Measurements from ENCODE around the gene RGL1.

RGL1 gene

DNA sequence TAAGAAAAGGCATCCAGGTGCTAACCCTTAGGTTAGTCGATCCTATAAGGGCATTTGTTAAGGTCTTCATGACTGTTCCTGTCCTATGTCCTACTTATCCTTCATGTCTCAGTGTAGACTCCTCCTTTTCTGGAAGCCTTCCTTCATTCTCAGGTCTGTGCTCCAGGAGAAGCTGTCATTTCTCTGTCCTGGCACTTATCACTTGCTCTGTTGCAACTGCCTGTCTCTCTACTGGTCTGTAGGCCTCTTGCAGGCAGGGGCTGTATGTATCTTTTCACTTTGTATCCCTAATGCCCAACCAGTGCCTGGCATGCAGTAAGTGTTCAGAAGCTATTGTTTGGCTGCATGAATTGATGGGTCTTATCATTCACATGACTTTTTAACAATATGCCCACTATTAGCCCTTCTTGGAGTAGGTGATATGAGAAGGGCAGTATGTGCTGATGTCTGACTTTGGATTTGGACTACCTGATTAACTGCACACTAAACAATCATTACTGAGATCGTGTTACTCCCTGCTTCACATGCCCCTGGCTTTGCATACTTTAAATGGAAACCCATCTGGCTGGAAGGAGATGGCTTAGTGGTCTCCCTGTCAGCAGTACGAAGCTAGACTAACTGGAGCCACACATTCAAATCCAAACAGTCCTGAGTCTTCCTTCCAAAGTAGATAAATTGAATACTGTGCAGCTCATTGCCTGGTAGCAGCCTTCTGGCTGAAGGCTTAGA lies 88.8 kb downstream of the RGL1 start:
- no peak for DNase-seq

GRCh38 chr1:183894290-183894565 lies 89.3 kb downstream of the RGL1 start:
- DNase-seq: no peak

DNA sequence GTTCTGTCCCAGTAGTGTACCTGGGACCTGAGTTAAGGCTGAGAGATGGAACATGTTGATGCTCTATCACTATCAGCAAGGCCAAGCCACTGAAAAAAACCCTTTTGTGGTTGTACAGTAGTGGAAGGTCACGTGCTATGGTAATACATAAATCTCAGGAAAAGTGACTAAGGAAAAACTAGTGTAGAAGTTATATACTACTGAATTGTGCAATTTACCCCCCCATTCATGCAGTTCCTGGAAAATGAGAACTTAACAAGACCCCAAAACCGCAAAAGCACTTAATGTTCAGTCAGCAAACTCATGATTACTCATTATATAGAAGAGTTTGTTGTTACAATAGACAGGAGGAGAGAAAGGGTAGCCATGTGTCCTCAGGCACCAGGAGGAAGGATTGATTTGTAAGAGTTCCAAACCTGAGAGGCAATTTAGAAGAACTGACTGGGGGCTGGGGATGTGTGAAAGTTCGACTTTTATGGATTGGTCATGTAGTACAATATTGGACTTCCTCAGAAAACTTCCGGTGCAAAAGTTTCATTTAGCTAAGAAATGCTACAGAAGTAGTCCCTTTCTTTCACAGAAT lies 91.6 kb downstream of the RGL1 start:
- DNase-seq: no peak

- no peak for DNase-seq
Measured at GRCh38 chr1:183898001-183898396, 93.1 kb downstream of the RGL1 start.

- DNase-seq: no peak
Measured at GRCh38 chr1:183898610-183899009, 93.7 kb downstream of the RGL1 start.

GRCh38 chr1:183901748-183902330 lies 96.9 kb downstream of the RGL1 start:
- DNase-seq: no peak

- no peak for DNase-seq
Measured at GRCh38 chr1:183903101-183903500, 98.2 kb downstream of the RGL1 start.

DNA sequence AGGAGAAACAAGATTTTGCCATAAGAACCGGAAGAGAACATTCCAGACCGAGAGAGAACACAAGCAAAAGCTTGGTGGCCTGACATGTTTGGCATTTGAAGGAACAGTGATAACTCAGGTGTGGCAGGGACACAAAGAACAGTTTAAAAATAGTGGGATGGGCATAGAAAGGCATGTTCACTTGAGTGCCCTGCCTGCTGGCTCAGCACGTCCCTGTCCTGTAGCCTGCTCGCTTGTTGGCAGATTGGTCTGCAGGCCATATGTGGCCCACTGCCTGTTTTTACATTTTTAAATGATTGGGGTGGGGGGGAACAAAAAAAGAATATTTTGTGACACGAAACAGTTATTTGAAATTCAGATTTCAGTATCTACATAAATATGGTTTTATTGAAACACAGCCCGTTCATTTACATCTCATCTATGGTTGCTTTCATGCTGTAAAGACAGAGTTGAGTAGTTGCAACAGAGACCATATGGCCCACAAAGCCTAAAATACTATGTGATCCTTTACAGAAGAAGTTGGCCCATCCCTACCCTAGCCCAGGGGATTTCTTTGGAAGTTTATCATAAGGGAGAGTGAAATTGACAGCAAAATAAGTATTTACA lies 100.7 kb downstream of the RGL1 start:
- DNase-seq: no peak

DNA sequence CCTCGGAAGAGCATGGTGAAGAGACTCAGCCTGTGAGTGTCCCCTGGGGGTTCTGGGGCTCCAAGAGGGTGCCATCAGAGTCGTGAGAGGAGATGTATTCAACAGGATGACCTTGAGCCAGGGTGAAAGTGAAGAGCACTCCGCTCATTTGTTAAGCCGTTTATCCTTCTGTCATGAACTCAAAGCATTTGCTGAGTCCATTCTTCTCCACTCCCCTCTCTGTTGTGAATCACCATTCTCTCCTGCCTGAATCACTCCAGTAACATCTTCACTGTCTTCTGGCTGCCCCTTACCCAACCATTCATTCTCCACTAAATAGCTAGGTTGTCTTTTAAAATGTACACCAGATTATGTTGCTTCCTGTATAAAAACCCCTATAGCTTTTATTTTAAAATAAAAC lies 102.2 kb downstream of the RGL1 start:
- no peak for DNase-seq

- no peak for DNase-seq
Measured at GRCh38 chr1:183908079-183908478, 103.2 kb downstream of the RGL1 start.

DNA sequence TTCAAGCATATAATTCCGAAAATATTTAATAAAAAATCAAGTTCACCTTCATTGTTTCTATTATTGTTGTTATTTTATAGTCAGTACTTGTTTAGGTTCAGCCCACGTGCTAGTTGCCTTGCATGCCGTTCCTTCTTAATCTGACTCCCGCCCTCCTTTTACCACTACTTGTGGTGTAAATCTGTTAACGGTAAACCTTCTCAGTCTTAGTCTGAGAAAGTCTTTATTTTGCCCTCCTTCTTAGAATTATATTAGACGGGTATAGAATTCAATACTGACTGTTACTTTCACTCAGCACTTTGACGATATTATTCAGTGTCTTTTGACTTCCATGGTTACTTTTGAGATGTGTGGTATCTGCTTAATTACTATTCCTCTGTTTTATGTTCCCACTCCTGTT lies 104.8 kb downstream of the RGL1 start:
- DNase-seq: no peak

DNA sequence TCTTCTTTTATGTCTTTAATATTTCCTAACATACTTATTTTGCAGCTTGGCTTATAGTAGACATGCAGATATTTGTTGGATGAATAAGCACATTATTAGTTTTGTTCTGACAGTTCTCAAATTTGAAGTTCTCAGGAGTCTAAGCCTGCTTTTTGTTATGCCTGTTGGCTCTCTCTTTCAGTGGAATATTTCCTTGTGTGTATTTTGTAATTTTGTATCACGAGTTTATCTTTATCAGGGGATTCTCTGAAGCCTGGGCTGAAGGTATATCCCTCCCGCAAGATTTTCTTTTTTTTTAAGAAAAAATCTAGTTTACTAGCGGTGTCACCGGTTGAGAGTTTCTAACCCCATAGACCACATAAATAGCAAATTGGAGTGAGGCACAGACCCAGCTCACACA lies 105.9 kb downstream of the RGL1 start:
- DNase-seq: no peak

GRCh38 chr1:183911285-183911684 lies 106.4 kb downstream of the RGL1 start:
- no peak for DNase-seq

DNA sequence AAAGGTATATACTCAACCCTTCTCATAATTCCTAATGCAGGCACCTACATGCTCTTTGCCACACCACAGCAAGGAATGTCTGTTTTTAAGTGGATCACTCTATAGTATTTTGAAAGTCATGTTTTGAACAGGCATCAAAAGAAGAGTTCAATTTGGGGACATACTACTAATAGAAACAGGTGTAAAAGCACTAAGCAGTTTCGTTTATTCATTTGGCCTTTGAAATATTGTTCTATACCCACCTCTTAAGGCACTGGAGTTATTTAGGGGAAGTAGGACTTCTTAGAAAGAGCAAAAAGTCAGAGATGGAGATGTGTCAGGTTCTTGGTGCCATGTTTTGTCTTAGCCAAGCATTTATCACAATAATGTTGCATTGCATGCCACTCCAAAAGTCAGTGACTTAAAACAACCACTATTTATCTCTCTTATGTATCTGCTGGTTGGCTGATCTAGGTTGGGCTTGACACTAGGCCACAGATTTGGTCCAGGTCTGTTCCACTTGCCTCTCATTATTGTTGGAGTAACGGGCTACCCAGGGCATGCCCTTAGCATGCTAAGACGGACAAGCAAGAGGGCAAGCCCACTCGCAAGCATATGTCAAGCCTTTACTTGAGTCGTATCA lies 107.5 kb downstream of the RGL1 start:
- DNase-seq: no peak

- no peak for DNase-seq
Measured at GRCh38 chr1:183913567-183913993, 108.7 kb downstream of the RGL1 start.

GRCh38 chr1:183914276-183914675 lies 109.4 kb downstream of the RGL1 start:
- DNase-seq: no peak

DNA sequence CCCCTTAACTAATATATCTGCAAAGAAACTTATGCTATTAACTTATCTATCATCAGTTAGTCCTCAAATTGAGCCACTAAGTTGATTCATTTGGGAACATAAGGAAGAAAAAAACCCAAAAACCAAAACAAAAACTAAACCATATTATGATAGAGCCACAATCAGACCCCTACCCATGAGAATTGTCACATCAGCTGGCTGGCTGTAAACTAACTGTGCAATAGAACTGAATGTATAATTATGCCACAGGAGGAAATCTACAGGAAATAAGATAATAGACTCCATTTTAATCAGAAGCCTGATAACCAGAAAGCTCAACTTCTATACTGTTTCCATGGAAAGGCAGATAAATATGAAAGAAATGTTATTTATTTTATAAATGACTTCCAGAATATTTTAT lies 110.0 kb downstream of the RGL1 start:
- DNase-seq: no peak

- peak; percentile 80 for DNase-seq
Measured at GRCh38 chr1:183915625-183916510, 110.9 kb downstream of the RGL1 start.

DNA sequence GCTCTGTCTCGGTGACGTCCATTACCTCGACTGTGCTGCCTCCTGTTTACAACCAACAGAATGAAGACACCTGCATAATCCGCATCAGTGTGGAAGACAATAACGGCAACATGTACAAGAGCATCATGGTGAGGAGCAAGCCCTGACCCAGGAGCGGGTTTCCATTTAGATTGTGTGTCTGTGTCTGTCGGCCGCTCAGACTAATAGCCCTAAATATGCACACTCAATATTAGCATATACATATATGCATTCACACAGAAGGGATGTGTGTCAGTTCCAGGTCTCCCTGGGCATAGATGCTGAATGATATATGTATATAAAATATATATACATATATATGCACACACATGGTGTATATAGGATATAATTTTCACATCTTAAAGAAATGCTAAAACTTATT lies 111.7 kb downstream of the RGL1 start:
- no peak for DNase-seq

GRCh38 chr1:183918589-183918988 lies 113.7 kb downstream of the RGL1 start:
- no peak for DNase-seq

GRCh38 chr1:183920651-183921050 lies 115.7 kb downstream of the RGL1 start:
- no peak for DNase-seq

DNA sequence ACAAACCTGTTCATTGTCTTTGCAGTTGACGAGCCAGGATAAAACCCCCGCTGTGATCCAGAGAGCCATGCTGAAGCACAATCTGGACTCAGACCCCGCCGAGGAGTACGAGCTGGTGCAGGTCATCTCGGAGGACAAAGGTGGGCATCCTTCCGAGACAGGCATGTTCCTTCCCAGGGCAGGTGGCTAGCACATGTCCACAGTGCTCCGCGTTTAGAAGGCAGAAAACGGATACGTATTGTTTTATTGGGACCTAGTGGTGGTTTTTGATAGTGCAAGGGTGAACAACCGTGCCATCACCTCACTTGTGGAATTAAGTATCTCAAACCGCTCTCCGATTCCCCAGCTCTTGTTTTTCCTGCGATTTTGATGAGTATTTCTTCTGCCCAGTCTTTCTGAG lies 117.3 kb downstream of the RGL1 start:
- DNase-seq: no peak

DNA sequence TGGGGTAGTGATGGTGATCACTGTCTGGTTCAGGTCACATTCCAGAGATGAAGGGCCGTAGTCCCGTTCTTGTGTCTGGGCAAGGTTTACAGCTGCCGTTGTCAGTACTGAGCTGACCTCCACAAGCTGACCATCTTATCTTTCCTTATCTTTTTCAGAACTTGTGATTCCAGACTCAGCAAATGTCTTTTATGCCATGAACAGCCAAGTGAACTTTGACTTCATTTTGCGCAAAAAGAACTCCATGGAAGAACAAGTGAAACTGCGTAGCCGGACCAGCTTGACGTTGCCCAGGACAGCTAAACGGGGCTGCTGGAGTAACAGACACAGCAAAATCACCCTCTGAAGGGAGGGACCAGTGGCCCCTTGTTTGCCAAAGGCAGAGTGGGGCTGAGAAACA lies 121.0 kb downstream of the RGL1 start:
- DNase-seq: no peak

Data from NCI-H1092 treated with DMSO at 0.1 percent for 48 hours (cell line).